ENCODE measurements around the gene MYO7A. TPM values are rescaled to one million over a fixed set of nuclear protein-coding genes. Genes with fewer than 3 reads are reported as not detected.

Gene MYO7A
- total RNA-seq, 1 donor from 2014 or later: 2.2 TPM

DNA sequence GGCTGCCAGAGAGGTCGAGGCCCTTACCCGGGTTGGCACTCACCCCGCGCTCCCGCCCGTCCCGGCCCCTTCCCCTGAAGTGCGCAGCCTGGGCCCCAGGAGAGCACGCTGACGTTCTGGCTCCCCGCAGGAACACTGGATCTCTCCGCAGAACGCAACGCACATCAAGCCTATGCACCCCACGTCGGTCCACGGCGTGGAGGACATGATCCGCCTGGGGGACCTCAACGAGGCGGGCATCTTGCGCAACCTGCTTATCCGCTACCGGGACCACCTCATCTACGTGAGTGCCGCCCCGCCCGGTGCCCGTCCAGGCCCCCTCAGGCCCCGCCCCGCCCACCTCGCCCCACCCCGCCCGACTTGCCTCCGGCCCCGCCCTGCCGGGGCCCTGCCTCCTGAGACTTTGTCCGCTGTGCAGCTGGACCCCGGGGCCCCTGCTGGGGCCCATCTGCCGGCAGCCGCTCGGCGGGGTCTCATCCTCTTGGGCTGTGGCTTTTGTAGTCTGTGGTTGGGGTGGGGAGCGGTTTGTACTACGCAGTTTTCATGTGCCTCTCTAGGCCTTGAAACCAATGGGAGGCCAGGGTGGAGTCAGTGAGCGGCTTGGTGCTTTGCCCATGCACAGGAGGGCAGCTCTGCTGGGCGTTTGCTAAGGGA lies 19.7 kb downstream of the MYO7A start:
- no peak for DNase-seq (ENCODE audit: low spot score in 2 of 2, unreplicated experiment in 2 of 2)
- H3K36me3 Mint-ChIP-seq: no peaks in the 10 kb centered on the region
- H3K4me3 Mint-ChIP-seq: peak overlapping the region; percentile 53
- H3K27ac Mint-ChIP-seq: no peak overlapping the region
- H3K4me1 Mint-ChIP-seq: peaks cover 26% of the 10 kb centered on the region
- no peak for TF ChIP-seq CTCF (IDR thresholded peaks at IDR 0.05; ENCODE audit: unreplicated experiment)
- peaks cover 21% of the 10 kb centered on the region for H3K27me3 Mint-ChIP-seq (ENCODE audit: low read depth)
- H3K9me3 Mint-ChIP-seq: no peaks in the 10 kb centered on the region

GRCh38 chr11:77148963-77149715 lies 21.1 kb downstream of the MYO7A start:
- H3K36me3 Mint-ChIP-seq: no peaks in the 10 kb centered on the region
- H3K9me3 Mint-ChIP-seq: no peaks in the 10 kb centered on the region
- no peak for DNase-seq (ENCODE audit: low spot score in 2 of 2, unreplicated experiment in 2 of 2)
- peaks cover 30% of the 10 kb centered on the region for H3K4me1 Mint-ChIP-seq
- H3K27ac Mint-ChIP-seq: no peak overlapping the region
- peaks cover 21% of the 10 kb centered on the region for H3K27me3 Mint-ChIP-seq (ENCODE audit: low read depth)
- H3K4me3 Mint-ChIP-seq: no peak overlapping the region
- no peak for TF ChIP-seq CTCF (IDR thresholded peaks at IDR 0.05; ENCODE audit: unreplicated experiment)

- no peak for TF ChIP-seq CTCF (IDR thresholded peaks at IDR 0.05; ENCODE audit: unreplicated experiment)
- Mint-ChIP-seq H3K36me3 (no peaks in the 10 kb centered on the region), H3K27me3 (ENCODE audit: low read depth) (peaks cover 21% of the 10 kb centered on the region), H3K4me3 (no peak overlapping the region), H3K4me1 (peaks cover 30% of the 10 kb centered on the region), H3K9me3 (no peaks in the 10 kb centered on the region), H3K27ac (no peak overlapping the region)
- no peak for DNase-seq (ENCODE audit: low spot score in 2 of 2, unreplicated experiment in 2 of 2)
These were observed 21.8 kb downstream of the MYO7A start for GRCh38 chr11:77149716-77150392.

DNA sequence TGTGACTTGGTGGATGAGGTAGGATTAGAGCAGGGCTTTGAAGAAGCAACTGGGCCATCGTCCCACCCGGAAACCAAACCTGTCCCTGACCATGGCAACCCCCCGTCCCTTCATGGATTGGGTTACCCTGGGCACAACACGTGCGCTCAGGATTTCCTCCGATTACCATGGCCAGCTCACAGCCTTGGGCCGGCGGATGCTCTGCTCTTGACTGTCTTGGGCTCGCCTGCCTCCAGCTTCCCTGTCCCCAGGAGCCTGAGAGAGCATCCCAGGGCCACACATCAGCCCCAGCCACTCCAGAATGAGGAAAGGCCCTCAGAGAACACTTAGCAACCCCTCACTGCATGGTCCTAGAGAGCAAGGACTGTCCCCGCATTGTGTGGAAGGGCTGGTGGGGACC lies 22.8 kb downstream of the MYO7A start:
- Mint-ChIP-seq H3K9me3 (no peaks in the 10 kb centered on the region), H3K4me3 (no peak overlapping the region), H3K4me1 (peaks cover 30% of the 10 kb centered on the region), H3K27ac (no peak overlapping the region), H3K36me3 (no peaks in the 10 kb centered on the region), H3K27me3 (ENCODE audit: low read depth) (peaks cover 20% of the 10 kb centered on the region)
- no peak for TF ChIP-seq CTCF (IDR thresholded peaks at IDR 0.05; ENCODE audit: unreplicated experiment)
- DNase-seq (ENCODE audit: low spot score in 2 of 2, unreplicated experiment in 2 of 2): no peak

DNA sequence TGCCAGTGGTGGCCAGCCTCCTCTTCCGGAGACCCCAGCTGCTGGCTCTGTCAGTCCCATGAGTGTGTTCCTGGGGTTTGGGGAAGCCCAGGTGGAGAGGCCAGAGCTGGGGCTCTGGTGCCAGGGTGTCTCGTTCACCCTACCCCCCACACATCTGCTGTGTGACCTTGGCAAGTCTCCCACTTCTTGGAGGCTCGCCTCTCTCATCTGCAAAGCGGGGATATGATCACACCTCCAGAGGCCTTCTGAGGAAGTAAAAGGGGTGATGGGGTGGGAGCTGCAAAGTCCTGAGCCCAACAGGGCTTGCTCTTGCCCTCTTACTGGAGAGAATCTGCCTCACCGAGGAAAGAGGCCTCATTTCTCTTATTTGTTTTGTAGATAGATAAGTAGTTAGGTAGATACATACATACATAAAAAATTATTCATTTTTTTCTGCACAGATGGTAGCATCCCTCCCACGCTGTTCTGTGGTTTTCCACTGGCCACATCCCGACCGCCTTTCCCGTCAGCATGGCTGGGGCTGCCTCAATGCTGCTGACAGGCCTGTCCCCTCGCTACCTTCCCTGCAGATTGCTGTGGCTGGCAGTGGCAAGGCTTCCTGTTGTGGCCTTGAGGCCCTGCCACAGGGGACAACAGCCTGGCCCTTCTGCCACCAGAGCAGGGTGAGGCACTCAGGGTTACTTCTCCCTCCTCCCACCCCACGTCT lies 23.9 kb downstream of the MYO7A start:
- no peak for DNase-seq (ENCODE audit: low spot score in 2 of 2, unreplicated experiment in 2 of 2)
- Mint-ChIP-seq H3K4me1 (peaks cover 30% of the 10 kb centered on the region), H3K4me3 (no peak overlapping the region), H3K27ac (no peak overlapping the region), H3K27me3 (ENCODE audit: low read depth) (peaks cover 15% of the 10 kb centered on the region), H3K36me3 (no peaks in the 10 kb centered on the region), H3K9me3 (no peaks in the 10 kb centered on the region)
- no peak for TF ChIP-seq CTCF (IDR thresholded peaks at IDR 0.05; ENCODE audit: unreplicated experiment)

Measured in mesothelial cell of epicardium (in vitro differentiated cells).